Karpas-422 (cell line): ENCODE data around the gene YTHDF1. TPM values are rescaled to one million over a fixed set of nuclear protein-coding genes. Genes with fewer than 3 reads are reported as not detected.
A peak's percentile ranks its signal among the peaks of the same experiment; 100 is the strongest.

Experiments used
- DNase-seq: peaks from one replicate; pipeline ENCODE4 v3.0.0-alpha.2; 2015
- H2AFZ ChIP-seq: fragments of 200-600 bp; sonication (generic); 2 replicates; pipeline ENCODE4 v1.6.1; 2014; ENCODE audit warnings: antibody characterized with exemption, low read length, mixed read lengths
- H3K27ac ChIP-seq: fragments of 200-600 bp; sonication (generic); 2 replicates; pipeline ENCODE4 v1.5.1; 2014; ENCODE audit warnings: mild to moderate bottlenecking, low read length, moderate library complexity
- H3K27me3 ChIP-seq: fragments of 200-600 bp; sonication (generic); 2 replicates; pipeline ENCODE4 v1.6.1; 2014; ENCODE audit warnings: low read length, mixed read lengths
- H3K36me3 ChIP-seq: fragments of 200-600 bp; sonication (generic); 2 replicates; pipeline ENCODE4 v1.6.1; 2014; ENCODE audit warnings: low read length, mixed read lengths; ENCODE audit not compliant: insufficient read depth
- H3K4me1 ChIP-seq: fragments of 200-600 bp; sonication (generic); 2 replicates; pipeline ENCODE4 v1.6.1; 2014; ENCODE audit warnings: mild to moderate bottlenecking, low read length, mixed read lengths
- H3K4me2 ChIP-seq: fragments of 200-600 bp; sonication (generic); 2 replicates; pipeline ENCODE4 v1.6.1; 2014; ENCODE audit warnings: low read length, low read depth, mild to moderate bottlenecking; ENCODE audit not compliant: poor library complexity, severe bottlenecking
- H3K4me3 ChIP-seq: fragments of 200-600 bp; sonication (generic); 2 replicates; pipeline ENCODE4 v1.5.1; 2014; ENCODE audit warnings: mild to moderate bottlenecking, antibody characterized with exemption, low read length, mixed read lengths
- H3K79me2 ChIP-seq: fragments of 200-600 bp; sonication (generic); 2 replicates; pipeline ENCODE4 v1.6.1; 2014; ENCODE audit warnings: mild to moderate bottlenecking, low read length, mixed read lengths
- H3K9ac ChIP-seq: fragments of 200-600 bp; sonication (generic); 2 replicates; pipeline ENCODE4 v1.6.0; 2014; ENCODE audit warnings: low read length
- H3K9me2 ChIP-seq: fragments of 200-600 bp; sonication (generic), shearing (Covaris generic); replicated peaks from 2 replicates; pipeline ENCODE4 v1.6.0; 2014; ENCODE audit warnings: mild to moderate bottlenecking, low read length, moderate library complexity; ENCODE audit not compliant: insufficient read depth
- H3K9me3 ChIP-seq: fragments of 300-700, 200-600 bp; sonication (generic); 2 replicates; pipeline ENCODE4 v1.6.1; 2014; ENCODE audit warnings: low read length, mixed read lengths
- H4K20me1 ChIP-seq: fragments of 200-600 bp; sonication (generic); 2 replicates; pipeline ENCODE4 v1.6.1; 2014; ENCODE audit warnings: mild to moderate bottlenecking, antibody characterized with exemption, low read length, low read depth; ENCODE audit not compliant: insufficient read depth
- total RNA-seq: library from RNA; depleted of rRNA; stranded (reverse); fragments of >200 nt; shearing (Covaris generic); gene quantifications from 2 replicates; pipeline ENCODE4 v1.2.3, GENCODE V29; 2014; ENCODE audit warnings: low replicate concordance

The YTHDF1 gene
- total RNA-seq, 1 experiment from 2014 or later = 24.1 TPM

GRCh38 chr20:63259734-63260460 lies 44.0 kb upstream of the YTHDF1 start:
- H3K9me2 ChIP-seq = no peaks in the 10 kb centered on the region
- H3K27me3 ChIP-seq = no peaks in the 10 kb centered on the region
- no peaks in the 10 kb centered on the region for H3K79me2 ChIP-seq
- H4K20me1 ChIP-seq = no peaks in the 10 kb centered on the region
- H3K9ac ChIP-seq = no peak overlapping the region
- no peaks in the 10 kb centered on the region for H3K36me3 ChIP-seq
- H3K9me3 ChIP-seq = no peaks in the 10 kb centered on the region
- H3K4me1 ChIP-seq = no peaks in the 10 kb centered on the region
- DNase-seq = no peak
- no peak overlapping the region for H2AFZ ChIP-seq
- no peak overlapping the region for H3K27ac ChIP-seq
- no peak overlapping the region for H3K4me2 ChIP-seq
- H3K4me3 ChIP-seq = no peak overlapping the region

DNA sequence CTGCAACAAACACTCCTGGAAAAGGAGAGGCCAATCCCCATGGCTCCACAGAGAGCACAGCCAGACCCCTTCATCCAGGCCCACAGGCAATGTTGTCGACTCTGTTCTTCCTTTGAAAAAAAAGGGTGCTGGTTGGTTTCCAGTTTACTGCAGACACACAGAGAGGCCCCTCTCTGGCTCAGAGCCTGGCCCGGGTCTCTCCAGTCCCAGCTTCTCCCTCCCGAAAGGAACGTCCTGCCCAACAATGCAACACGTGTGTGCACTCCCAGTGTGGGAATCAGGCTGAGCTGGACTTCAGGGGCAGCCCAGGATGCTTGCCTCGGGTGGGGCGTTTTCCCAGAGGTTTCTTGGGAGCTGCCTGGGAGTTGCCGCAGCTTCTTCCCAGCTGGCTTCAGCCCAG lies 42.9 kb upstream of the YTHDF1 start:
- H4K20me1 ChIP-seq = no peaks in the 10 kb centered on the region
- no peaks in the 10 kb centered on the region for H3K79me2 ChIP-seq
- no peaks in the 10 kb centered on the region for H3K27me3 ChIP-seq
- H3K4me3 ChIP-seq = no peak overlapping the region
- no peak for DNase-seq
- no peak overlapping the region for H3K9ac ChIP-seq
- no peak overlapping the region for H3K4me2 ChIP-seq
- H3K4me1 ChIP-seq = no peaks in the 10 kb centered on the region
- H3K9me2 ChIP-seq = no peaks in the 10 kb centered on the region
- no peaks in the 10 kb centered on the region for H3K36me3 ChIP-seq
- H2AFZ ChIP-seq = no peak overlapping the region
- H3K27ac ChIP-seq = no peak overlapping the region
- no peaks in the 10 kb centered on the region for H3K9me3 ChIP-seq

DNA sequence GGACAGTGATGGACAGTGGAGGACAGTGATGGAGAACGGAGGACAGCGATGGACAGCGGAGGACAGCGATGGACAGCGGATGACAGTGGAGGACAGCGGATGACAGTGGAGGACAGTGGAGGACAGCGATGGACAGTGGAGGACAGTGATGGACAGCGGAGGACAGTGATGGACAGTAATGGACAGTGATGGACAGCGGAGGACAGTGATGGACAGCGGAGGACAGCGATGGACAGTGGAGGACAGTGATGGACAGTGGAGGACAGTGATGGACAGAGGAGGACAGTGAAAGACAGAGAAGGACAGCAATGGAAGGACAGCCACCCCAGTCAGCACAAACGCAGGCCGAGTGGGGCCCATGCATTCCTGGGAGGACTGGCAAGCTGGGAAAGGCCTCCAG lies 41.7 kb upstream of the YTHDF1 start:
- Histone ChIP-seq H3K4me2 (no peak overlapping the region), H3K4me3 (no peak overlapping the region), H2AFZ (no peak overlapping the region), H3K9me3 (no peaks in the 10 kb centered on the region), H3K27me3 (no peaks in the 10 kb centered on the region), H3K9me2 (no peaks in the 10 kb centered on the region), H4K20me1 (no peaks in the 10 kb centered on the region), H3K4me1 (no peaks in the 10 kb centered on the region), H3K9ac (no peak overlapping the region), H3K27ac (no peak overlapping the region), H3K36me3 (no peaks in the 10 kb centered on the region), H3K79me2 (no peaks in the 10 kb centered on the region)
- DNase-seq = no peak

- Histone ChIP-seq H3K27me3 (no peaks in the 10 kb centered on the region), H3K27ac (no peak overlapping the region), H4K20me1 (no peaks in the 10 kb centered on the region), H3K79me2 (no peaks in the 10 kb centered on the region), H3K4me3 (no peak overlapping the region), H3K4me1 (no peaks in the 10 kb centered on the region), H3K9me2 (no peaks in the 10 kb centered on the region), H3K9ac (no peak overlapping the region), H3K4me2 (no peak overlapping the region), H2AFZ (no peak overlapping the region), H3K9me3 (no peaks in the 10 kb centered on the region), H3K36me3 (no peaks in the 10 kb centered on the region)
- DNase-seq = no peak
Observed at GRCh38 chr20:63256954-63257353, 41.0 kb upstream of the YTHDF1 start.

DNA sequence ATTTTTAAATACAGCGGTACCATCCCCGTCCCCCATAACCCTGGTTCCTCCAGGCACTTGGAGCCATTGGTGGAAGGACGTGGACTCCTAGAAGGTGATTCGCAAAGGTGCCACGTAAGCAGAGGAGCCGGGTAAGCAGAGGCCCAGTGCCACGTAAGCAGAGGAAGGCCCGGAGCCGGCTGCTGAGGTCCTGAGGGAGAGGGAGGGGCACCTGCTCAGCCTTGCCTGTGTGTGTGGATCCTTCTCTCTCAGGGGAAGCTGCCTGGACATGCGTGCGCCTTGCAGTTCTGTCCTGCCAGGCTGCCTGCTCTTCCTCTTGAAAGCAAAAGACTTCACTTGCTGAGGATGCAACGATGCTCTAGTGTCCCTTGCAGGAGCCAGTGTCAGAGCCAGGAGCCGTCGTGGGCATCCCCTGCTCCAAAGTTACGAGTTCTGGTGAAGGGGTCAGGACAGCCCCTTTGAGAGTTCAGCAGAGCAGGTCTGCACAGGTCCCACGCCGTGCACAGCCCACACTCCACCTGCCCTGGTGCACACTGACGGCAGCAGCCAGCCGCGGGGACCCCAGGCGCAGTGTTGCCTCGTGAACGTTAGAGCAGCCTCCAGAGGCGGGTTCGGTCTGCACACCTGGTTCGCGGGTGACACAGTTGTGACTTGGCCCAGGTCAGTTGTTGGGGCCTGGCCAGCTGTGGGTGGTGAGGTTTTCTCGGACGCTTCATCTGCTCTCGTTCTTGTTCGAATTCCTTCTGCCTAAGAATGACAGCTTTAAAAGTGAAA lies 40.2 kb upstream of the YTHDF1 start:
- H3K4me2 ChIP-seq = no peak overlapping the region
- no peaks in the 10 kb centered on the region for H4K20me1 ChIP-seq
- H3K36me3 ChIP-seq = no peaks in the 10 kb centered on the region
- no peaks in the 10 kb centered on the region for H3K79me2 ChIP-seq
- no peaks in the 10 kb centered on the region for H3K4me1 ChIP-seq
- DNase-seq = peak; percentile 47
- no peak overlapping the region for H3K9ac ChIP-seq
- no peaks in the 10 kb centered on the region for H3K27me3 ChIP-seq
- H3K4me3 ChIP-seq = no peak overlapping the region
- no peaks in the 10 kb centered on the region for H3K9me3 ChIP-seq
- H3K27ac ChIP-seq = no peak overlapping the region
- H3K9me2 ChIP-seq = no peaks in the 10 kb centered on the region
- no peak overlapping the region for H2AFZ ChIP-seq

DNA sequence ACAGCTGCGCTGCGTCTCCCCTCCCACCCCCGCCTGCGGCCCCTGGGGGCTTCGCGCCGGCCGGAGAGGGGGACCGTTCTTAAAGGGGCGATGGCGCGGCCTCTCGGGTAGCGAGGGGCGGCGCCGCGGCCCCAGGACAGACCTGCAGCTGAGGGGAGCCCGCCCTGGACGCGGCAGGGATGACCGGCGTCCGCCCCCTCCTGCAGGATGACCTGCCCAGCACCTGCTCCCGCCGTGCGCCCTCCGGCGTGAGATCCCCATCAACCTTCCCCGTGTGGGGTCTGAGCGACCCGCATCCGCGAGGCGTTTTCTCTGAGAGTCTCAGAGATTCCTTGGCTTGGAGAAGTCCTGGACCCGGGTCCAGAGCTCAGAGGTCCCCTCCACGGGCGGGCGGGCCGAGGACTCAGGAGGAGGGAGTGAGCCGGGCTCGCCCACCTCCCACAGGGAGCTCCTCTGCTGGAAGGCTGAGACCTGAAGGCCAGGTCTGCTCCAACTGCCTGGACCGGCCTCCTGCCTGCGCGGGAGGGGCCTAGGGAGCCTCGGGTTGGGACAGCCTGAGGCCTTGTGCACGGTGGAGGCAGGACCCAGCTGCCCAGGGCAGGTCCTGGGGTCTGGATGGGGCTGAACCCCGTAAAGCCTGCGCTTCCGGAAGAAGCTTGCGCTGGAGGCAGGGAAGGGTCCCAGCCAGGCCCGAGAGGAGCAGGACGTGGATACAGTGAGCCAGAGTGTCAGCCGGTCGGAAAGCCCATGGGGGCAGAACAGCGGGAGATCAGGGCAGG lies 38.9 kb upstream of the YTHDF1 start:
- H3K9ac ChIP-seq = no peak overlapping the region
- no peaks in the 10 kb centered on the region for H3K9me2 ChIP-seq
- H3K4me1 ChIP-seq = no peaks in the 10 kb centered on the region
- H3K4me2 ChIP-seq = no peak overlapping the region
- H3K4me3 ChIP-seq = no peak overlapping the region
- no peak overlapping the region for H3K27ac ChIP-seq
- H2AFZ ChIP-seq = no peak overlapping the region
- no peaks in the 10 kb centered on the region for H3K27me3 ChIP-seq
- no peaks in the 10 kb centered on the region for H3K9me3 ChIP-seq
- H3K79me2 ChIP-seq = no peaks in the 10 kb centered on the region
- H3K36me3 ChIP-seq = no peaks in the 10 kb centered on the region
- no peaks in the 10 kb centered on the region for H4K20me1 ChIP-seq
- DNase-seq = no peak

- Histone ChIP-seq H3K4me2 (no peak within 1 kb of the TSS), H3K27me3 (no peaks in the 10 kb centered on the region), H3K9me3 (no peaks in the 10 kb centered on the region), H3K27ac (no peak within 1 kb of the TSS), H3K4me3 (no peak within 1 kb of the TSS), H3K79me2 (no peaks in the 10 kb centered on the region), H3K9me2 (no peaks in the 10 kb centered on the region), H3K36me3 (no peaks in the 10 kb centered on the region), H4K20me1 (no peaks in the 10 kb centered on the region), H2AFZ (no peak within 1 kb of the TSS), H3K9ac (no peak within 1 kb of the TSS), H3K4me1 (no peaks in the 10 kb centered on the region)
- DNase-seq = no peak
Observed at GRCh38 chr20:63254232-63254605, 38.3 kb upstream of the YTHDF1 start, which contains the start of gene NKAIN4. NKAIN4 (minus strand) TSS chr20:63254463; CDS start chr20:63254450, 13 bp downstream.
